ENCODE measurements around the gene AXDND1. TPM values are rescaled to one million over a fixed set of nuclear protein-coding genes. Genes with fewer than 3 reads are reported as not detected.
"Not testable (repeated sequence)": the region's sequence is repeated elsewhere in the genome, so short reads cannot be mapped to it uniquely, and the experiment has no call there.

The AXDND1 gene
- total RNA-seq, 1 donor from 2014 or later, result 1.1 TPM

DNA sequence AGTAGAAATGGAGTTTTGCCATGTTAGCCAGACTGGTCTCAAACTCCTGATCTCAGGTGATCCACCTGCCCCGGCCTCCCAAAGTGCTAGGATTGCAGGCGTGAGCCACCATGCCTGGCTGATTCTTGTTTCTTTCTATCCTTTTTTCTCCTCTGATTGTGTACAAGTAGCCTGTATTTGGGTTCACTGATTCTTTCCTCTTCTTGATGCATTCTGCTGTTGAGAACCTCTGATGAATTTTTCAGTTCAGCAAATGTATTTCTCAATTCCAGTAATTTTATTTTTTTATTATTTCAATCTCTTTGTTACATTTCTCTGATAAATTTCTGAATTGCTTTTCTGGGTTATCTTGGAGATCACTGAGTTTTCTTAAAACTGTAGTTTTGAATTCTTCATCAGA is 58.8 kb downstream of the AXDND1 start:
- TF ChIP-seq, protein P1, sequence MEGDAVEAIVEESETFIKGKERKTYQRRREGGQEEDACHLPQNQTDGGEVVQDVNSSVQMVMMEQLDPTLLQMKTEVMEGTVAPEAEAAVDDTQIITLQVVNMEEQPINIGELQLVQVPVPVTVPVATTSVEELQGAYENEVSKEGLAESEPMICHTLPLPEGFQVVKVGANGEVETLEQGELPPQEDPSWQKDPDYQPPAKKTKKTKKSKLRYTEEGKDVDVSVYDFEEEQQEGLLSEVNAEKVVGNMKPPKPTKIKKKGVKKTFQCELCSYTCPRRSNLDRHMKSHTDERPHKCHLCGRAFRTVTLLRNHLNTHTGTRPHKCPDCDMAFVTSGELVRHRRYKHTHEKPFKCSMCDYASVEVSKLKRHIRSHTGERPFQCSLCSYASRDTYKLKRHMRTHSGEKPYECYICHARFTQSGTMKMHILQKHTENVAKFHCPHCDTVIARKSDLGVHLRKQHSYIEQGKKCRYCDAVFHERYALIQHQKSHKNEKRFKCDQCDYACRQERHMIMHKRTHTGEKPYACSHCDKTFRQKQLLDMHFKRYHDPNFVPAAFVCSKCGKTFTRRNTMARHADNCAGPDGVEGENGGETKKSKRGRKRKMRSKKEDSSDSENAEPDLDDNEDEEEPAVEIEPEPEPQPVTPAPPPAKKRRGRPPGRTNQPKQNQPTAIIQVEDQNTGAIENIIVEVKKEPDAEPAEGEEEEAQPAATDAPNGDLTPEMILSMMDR (IDR thresholded peaks at IDR 0.05; ENCODE audit: insufficient read depth, low read depth, low read length), result no peak
- TF ChIP-seq EZH2 (IDR thresholded peaks at IDR 0.05; ENCODE audit: insufficient read depth, low read length), result no peak
- Histone ChIP-seq H3K4me1 (ENCODE audit: insufficient read depth, low read length) (no peaks in the 10 kb centered on the region), H3K79me2 (ENCODE audit: insufficient read depth, low read length) (no peaks in the 10 kb centered on the region), H2AFZ (ENCODE audit: low read depth, low read length) (no peak overlapping the region), H3K9ac (ENCODE audit: low read length) (no peak overlapping the region), H3K4me2 (ENCODE audit: low read length) (no peak overlapping the region), H3K4me3 (ENCODE audit: insufficient read depth, low read depth, low read length) (no peak overlapping the region), H3K9me3 (ENCODE audit: insufficient read depth, low read depth, low read length) (no peaks in the 10 kb centered on the region), H4K20me1 (ENCODE audit: insufficient read depth, low read length) (no peaks in the 10 kb centered on the region), H3K27ac (ENCODE audit: low read depth, low read length) (no peak overlapping the region), H3K27me3 (ENCODE audit: insufficient read depth, low read length) (no peaks in the 10 kb centered on the region), H3K36me3 (ENCODE audit: insufficient read depth, low read length) (no peaks in the 10 kb centered on the region)
- FAIRE-seq, result no peak
- H3K4me1 Mint-ChIP-seq (ENCODE audit: low read depth, unreplicated experiment), result no peaks in the 10 kb centered on the region
- no peak for DNase-seq (ENCODE audit: low read depth)
- no peak overlapping the region for H3K4me3 Mint-ChIP-seq (ENCODE audit: unreplicated experiment)
- no peaks in the 10 kb centered on the region for H3K27me3 Mint-ChIP-seq (ENCODE audit: low read depth, unreplicated experiment)
- peaks cover 18% of the 10 kb centered on the region for H3K9me3 Mint-ChIP-seq (ENCODE audit: unreplicated experiment)
- H3K36me3 Mint-ChIP-seq (ENCODE audit: low read depth, unreplicated experiment), result peaks cover 2% of the 10 kb centered on the region
- no peak overlapping the region for H3K27ac Mint-ChIP-seq (ENCODE audit: unreplicated experiment)

DNA sequence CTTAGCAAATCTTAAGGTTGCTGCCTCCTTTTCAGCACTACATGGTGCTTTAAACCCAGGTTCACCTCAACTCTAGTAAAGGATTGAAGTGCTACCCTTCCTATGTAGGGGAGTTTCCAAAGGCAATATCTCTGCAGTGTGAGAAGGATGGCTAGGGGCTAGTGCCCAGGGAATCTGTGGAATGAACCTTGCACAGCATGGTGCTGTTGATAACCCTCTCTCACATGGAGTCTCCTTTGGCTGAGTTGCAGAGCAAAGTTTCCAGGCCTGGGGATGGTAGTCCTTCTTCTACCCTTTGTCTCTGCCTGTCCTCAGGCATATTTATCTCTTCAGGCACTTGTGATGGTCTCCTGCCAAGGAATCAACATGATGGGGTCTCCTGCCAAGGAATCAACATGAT is 59.4 kb downstream of the AXDND1 start:
- H2AFZ ChIP-seq (ENCODE audit: low read depth, low read length), result no peak overlapping the region
- H3K4me3 ChIP-seq (ENCODE audit: insufficient read depth, low read depth, low read length), result no peak overlapping the region
- H3K79me2 ChIP-seq (ENCODE audit: insufficient read depth, low read length), result no peaks in the 10 kb centered on the region
- no peaks in the 10 kb centered on the region for H3K4me1 Mint-ChIP-seq (ENCODE audit: low read depth, unreplicated experiment)
- H3K27ac ChIP-seq (ENCODE audit: low read depth, low read length), result no peak overlapping the region
- H3K36me3 ChIP-seq (ENCODE audit: insufficient read depth, low read length), result no peaks in the 10 kb centered on the region
- TF ChIP-seq EZH2 (IDR thresholded peaks at IDR 0.05; ENCODE audit: insufficient read depth, low read length), result no peak
- TF ChIP-seq, protein P1 (IDR thresholded peaks at IDR 0.05; ENCODE audit: insufficient read depth, low read depth, low read length), result no peak
- H3K36me3 Mint-ChIP-seq (ENCODE audit: low read depth, unreplicated experiment), result peaks cover 2% of the 10 kb centered on the region
- no peaks in the 10 kb centered on the region for H3K27me3 Mint-ChIP-seq (ENCODE audit: low read depth, unreplicated experiment)
- peaks cover 13% of the 10 kb centered on the region for H3K9me3 Mint-ChIP-seq (ENCODE audit: unreplicated experiment)
- no peaks in the 10 kb centered on the region for H3K27me3 ChIP-seq (ENCODE audit: insufficient read depth, low read length)
- H3K4me2 ChIP-seq (ENCODE audit: low read length), result no peak overlapping the region
- H3K4me1 ChIP-seq (ENCODE audit: insufficient read depth, low read length), result no peaks in the 10 kb centered on the region
- DNase-seq (ENCODE audit: low read depth), result no peak
- H3K9ac ChIP-seq (ENCODE audit: low read length), result no peak overlapping the region
- H3K27ac Mint-ChIP-seq (ENCODE audit: unreplicated experiment), result no peak overlapping the region
- H4K20me1 ChIP-seq (ENCODE audit: insufficient read depth, low read length), result no peaks in the 10 kb centered on the region
- no peak overlapping the region for H3K4me3 Mint-ChIP-seq (ENCODE audit: unreplicated experiment)
- H3K9me3 ChIP-seq (ENCODE audit: insufficient read depth, low read depth, low read length), result no peaks in the 10 kb centered on the region
- FAIRE-seq, result no peak

- no peaks in the 10 kb centered on the region for H3K79me2 ChIP-seq (ENCODE audit: insufficient read depth, low read length)
- Mint-ChIP-seq H3K27ac (ENCODE audit: unreplicated experiment) (no peak overlapping the region), H3K4me1 (ENCODE audit: low read depth, unreplicated experiment) (no peaks in the 10 kb centered on the region), H3K36me3 (ENCODE audit: low read depth, unreplicated experiment) (peaks cover 6% of the 10 kb centered on the region), H3K4me3 (ENCODE audit: unreplicated experiment) (no peak overlapping the region), H3K27me3 (ENCODE audit: low read depth, unreplicated experiment) (no peaks in the 10 kb centered on the region), H3K9me3 (ENCODE audit: unreplicated experiment) (peaks cover 12% of the 10 kb centered on the region)
- no peaks in the 10 kb centered on the region for H3K27me3 ChIP-seq (ENCODE audit: insufficient read depth, low read length)
- no peak overlapping the region for H3K4me3 ChIP-seq (ENCODE audit: insufficient read depth, low read depth, low read length)
- H2AFZ ChIP-seq (ENCODE audit: low read depth, low read length), result no peak overlapping the region
- no peak for TF ChIP-seq EZH2 (IDR thresholded peaks at IDR 0.05; ENCODE audit: insufficient read depth, low read length)
- TF ChIP-seq, protein P1 (IDR thresholded peaks at IDR 0.05; ENCODE audit: insufficient read depth, low read depth, low read length), result no peak
- FAIRE-seq, result no peak
- no peak overlapping the region for H3K4me2 ChIP-seq (ENCODE audit: low read length)
- no peak overlapping the region for H3K27ac ChIP-seq (ENCODE audit: low read depth, low read length)
- no peaks in the 10 kb centered on the region for H3K9me3 ChIP-seq (ENCODE audit: insufficient read depth, low read depth, low read length)
- no peaks in the 10 kb centered on the region for H3K4me1 ChIP-seq (ENCODE audit: insufficient read depth, low read length)
- no peaks in the 10 kb centered on the region for H3K36me3 ChIP-seq (ENCODE audit: insufficient read depth, low read length)
- DNase-seq (ENCODE audit: low read depth), result no peak
- H4K20me1 ChIP-seq (ENCODE audit: insufficient read depth, low read length), result no peaks in the 10 kb centered on the region
- H3K9ac ChIP-seq (ENCODE audit: low read length), result no peak overlapping the region
Measured at GRCh38 chr1:179437171-179437570, 71.4 kb downstream of the AXDND1 start.

GRCh38 chr1:179439646-179440045 is 73.9 kb downstream of the AXDND1 start:
- H3K4me1 Mint-ChIP-seq (ENCODE audit: low read depth, unreplicated experiment); H3K36me3 ChIP-seq (ENCODE audit: insufficient read depth, low read length); H4K20me1 ChIP-seq (ENCODE audit: insufficient read depth, low read length); H3K36me3 Mint-ChIP-seq (ENCODE audit: low read depth, unreplicated experiment); H3K4me3 Mint-ChIP-seq (ENCODE audit: unreplicated experiment); H3K9me3 ChIP-seq (ENCODE audit: insufficient read depth, low read depth, low read length); H3K4me3 ChIP-seq (ENCODE audit: insufficient read depth, low read depth, low read length); H3K9me3 Mint-ChIP-seq (ENCODE audit: unreplicated experiment); DNase-seq (ENCODE audit: low read depth); H3K27ac ChIP-seq (ENCODE audit: low read depth, low read length); H3K27ac Mint-ChIP-seq (ENCODE audit: unreplicated experiment); H3K4me2 ChIP-seq (ENCODE audit: low read length); H3K27me3 Mint-ChIP-seq (ENCODE audit: low read depth, unreplicated experiment); H3K27me3 ChIP-seq (ENCODE audit: insufficient read depth, low read length); H3K9ac ChIP-seq (ENCODE audit: low read length); H3K79me2 ChIP-seq (ENCODE audit: insufficient read depth, low read length); H3K4me1 ChIP-seq (ENCODE audit: insufficient read depth, low read length); H2AFZ ChIP-seq (ENCODE audit: low read depth, low read length); FAIRE-seq: not testable (repeated sequence)

Measured in astrocyte (in vitro differentiated cells and primary cell).